HG03457 (cell line): ENCODE results near the gene DNAJB12.
"Not testable (repeated sequence)": the region's sequence is repeated elsewhere in the genome, so short reads cannot be mapped to it uniquely, and the experiment has no call there.

Experiments
- ATAC-seq: cut with Tn5 transposase; IDR thresholded peaks from one replicate; pipeline ENCODE4 v1.9.1; 2021; ENCODE audit warnings: moderate number of reproducible peaks; ENCODE audit not compliant: unreplicated experiment

The DNAJB12 gene

GRCh38 chr10:72353965-72354355, 759 bp downstream of the DNAJB12 start:
- ATAC-seq = no peak

- ATAC-seq = no peak
Observed at GRCh38 chr10:72353028-72353964, 1.4 kb downstream of the DNAJB12 start.

- no peak for ATAC-seq
Observed at GRCh38 chr10:72351479-72351878, 3.2 kb downstream of the DNAJB12 start.

- no peak for ATAC-seq
Observed at GRCh38 chr10:72349438-72349837, 5.3 kb downstream of the DNAJB12 start.

GRCh38 chr10:72348282-72348681, 6.4 kb downstream of the DNAJB12 start:
- ATAC-seq = no peak

DNA sequence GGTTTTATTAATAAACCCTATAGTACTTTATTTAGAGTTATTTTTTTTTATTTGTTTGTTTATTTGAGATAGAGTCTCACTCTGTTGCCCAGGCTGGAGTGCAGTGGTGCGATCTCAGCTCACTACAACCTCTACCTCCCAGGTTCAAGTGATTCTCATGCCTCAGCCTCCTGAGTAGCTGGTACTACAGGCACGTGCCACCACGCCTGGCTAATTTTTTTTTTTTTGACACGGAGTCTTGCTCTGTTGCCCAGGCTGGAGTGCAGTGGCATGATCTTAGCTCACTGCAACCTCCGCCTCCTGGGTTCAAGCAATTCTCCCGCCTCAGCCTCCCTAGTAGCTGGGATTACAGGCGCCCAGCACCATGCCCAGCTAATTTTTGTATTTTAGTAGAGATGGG, 8.6 kb downstream of the DNAJB12 start:
- not testable (repeated sequence) for ATAC-seq

DNA sequence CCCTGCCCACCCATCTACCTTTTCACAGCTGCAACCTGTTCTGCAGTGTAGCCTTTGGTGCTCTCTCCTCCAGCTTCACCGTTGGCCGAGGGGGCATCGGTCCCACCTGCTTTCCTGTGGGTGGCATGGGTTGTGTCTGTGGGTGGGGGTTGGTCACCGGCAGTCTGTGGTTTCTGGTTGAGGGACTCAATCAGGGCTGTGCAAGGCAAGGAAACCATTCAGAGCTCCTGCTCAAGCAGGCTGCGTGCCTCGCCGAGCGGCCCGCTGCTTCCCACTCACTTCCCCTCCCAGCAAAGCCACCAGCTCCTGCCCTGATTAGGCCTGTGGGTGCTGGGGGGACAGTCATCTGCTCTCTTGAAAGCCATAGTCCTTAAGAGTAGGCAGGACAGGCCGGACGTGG, 9.8 kb downstream of the DNAJB12 start:
- ATAC-seq = no peak

DNA sequence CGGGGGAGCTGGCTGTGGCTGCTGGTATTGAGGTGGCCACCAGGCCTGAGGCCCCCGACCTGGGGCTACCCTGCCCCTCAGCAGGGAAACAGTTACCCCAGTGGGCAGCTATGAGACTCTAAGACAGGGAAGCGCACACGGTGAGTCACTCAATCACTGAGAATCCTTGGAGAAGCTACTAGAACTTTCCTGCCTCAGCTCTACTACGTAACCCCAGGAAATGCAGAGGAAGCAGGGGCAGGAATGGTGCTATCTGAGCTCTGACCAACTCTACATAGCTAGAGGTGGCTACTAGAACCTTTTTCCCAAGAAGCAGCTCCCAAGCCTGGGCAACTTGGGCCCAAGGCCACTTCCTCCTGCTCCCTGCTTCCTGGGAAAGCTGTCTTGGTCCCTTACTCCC, 11.8 kb downstream of the DNAJB12 start:
- no peak for ATAC-seq

- no peak for ATAC-seq
Observed at GRCh38 chr10:72340510-72341261, 14.0 kb downstream of the DNAJB12 start.

- no peak for ATAC-seq
Observed at GRCh38 chr10:72338180-72338579, 16.5 kb downstream of the DNAJB12 start.

GRCh38 chr10:72337722-72338121, 17.0 kb downstream of the DNAJB12 start:
- ATAC-seq = no peak

DNA sequence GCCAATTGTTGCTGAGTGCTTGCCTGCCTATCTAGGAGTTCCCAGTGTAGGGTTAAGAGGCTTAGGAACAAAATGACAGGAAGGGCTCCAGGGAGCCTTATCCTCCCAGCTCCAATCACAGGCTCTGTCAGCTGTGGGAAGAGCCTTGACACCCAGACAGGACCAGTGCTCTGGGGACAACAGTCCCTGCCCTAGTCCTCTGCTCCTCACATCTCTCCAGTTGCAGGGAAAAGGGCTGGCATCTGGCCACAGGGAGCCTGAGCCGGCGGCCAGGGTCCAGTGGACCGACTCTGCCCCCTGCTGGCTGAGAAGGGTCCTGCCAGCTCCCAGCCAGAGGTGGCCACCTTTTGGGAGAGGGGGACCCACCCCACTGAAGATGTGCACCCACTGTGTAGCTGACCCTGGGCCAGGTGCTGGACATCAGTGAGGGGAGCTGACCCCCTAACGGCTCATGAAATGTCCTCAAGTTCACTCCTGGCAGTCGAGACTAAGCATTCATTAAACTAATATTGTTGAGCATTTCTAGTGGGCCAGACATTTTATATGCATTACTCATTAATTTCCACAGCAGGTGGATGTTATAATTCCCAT, 17.6 kb downstream of the DNAJB12 start:
- ATAC-seq = no peak

- ATAC-seq = no peak
Observed at GRCh38 chr10:72336259-72337038, 18.3 kb downstream of the DNAJB12 start.

- ATAC-seq = peak; percentile 25
Observed at GRCh38 chr10:72335394-72336258, 19.1 kb downstream of the DNAJB12 start.

GRCh38 chr10:72334825-72335393, 19.8 kb downstream of the DNAJB12 start:
- peak; percentile 57 for ATAC-seq

DNA sequence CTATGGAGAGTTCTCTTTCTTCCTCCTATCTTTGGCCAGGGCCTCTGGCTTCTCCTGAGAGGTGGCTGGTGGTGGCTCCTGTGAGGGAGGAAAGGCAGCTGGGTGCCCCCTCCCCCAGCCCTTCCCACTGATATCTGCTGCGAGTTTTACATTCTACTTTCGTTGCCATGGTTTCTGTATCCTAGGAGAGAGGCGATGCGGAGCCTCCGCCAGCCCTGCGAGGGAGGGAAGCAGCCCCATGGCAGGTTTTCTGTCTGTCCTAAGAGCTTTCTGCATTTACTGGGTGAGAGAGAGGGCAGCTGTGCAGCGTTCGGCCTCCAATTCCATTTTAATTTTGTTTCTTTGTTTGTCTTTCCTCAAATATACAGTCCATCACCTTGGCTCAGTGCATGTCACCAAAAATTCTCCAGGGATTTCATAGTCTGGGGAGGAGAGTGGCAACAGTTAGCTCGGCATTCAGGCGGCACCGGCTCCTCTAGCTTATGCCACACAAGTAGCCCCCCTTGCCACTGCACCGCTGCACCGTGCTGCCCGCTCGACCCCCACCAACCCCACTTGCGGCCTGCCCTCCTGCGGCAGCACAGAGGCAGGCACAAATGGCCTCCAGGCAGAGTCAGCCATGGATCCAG, 20.4 kb downstream of the DNAJB12 start:
- ATAC-seq = no peak

GRCh38 chr10:72333112-72334015, 21.4 kb downstream of the DNAJB12 start:
- no peak for ATAC-seq
